Transverse colon (tissue), 4 donors: ENCODE data around the gene USP17L30.
"Not testable (repeated sequence)": the region's sequence is repeated elsewhere in the genome, so short reads cannot be mapped to it uniquely, and the experiment has no call there.

ENCODE experiments used
- CTCF ChIP-seq, 5 experiments: fragments of 200-600 bp in 3 of 5; fragments of 450-650 bp in 2 of 5; sonication (generic) in 3 of 5; IDR thresholded peaks; 1 replicate in 2 of 5; 2 replicates in 3 of 5; pipeline ENCODE4 v1.5.1; 2016 to 2017; ENCODE audit warnings: antibody characterized with exemption in 5 of 5, inconsistent platforms in 3 of 5, mild to moderate bottlenecking in 2 of 5, moderate library complexity in 1 of 5
- POLR2AphosphoS5 ChIP-seq, 3 donors: sonication (generic); formaldehyde crosslinking; IDR thresholded peaks; one replicate each; pipeline ENCODE4 v1.6.1; 2016; ENCODE audit warnings: antibody characterized with exemption in 3 of 3

GRCh38 chr4:9353338-9353737 is 9.6 kb upstream of the USP17L30 start, which contains the start of gene USP17L29:
- not testable (repeated sequence) for TF ChIP-seq CTCF, POLR2AphosphoS5 (IDR thresholded peaks at IDR 0.05)
